Measurements from ENCODE around the gene NAALADL2. TPM values are rescaled to one million over a fixed set of nuclear protein-coding genes. Genes with fewer than 3 reads are reported as not detected.

NAALADL2 gene
- total RNA-seq, 1 donor from 2014 or later, result 5.9 TPM

- no peak for DNase-seq (ENCODE audit: low spot score in 2 of 2)
- no peak overlapping the region for H3K4me3 ChIP-seq
- no peaks in the 10 kb centered on the region for H3K27me3 ChIP-seq
- H3K36me3 ChIP-seq, result no peaks in the 10 kb centered on the region
- H3K27ac ChIP-seq, result peak overlapping the region; percentile 31 to 53
- no peaks in the 10 kb centered on the region for H3K9me3 ChIP-seq
- TF ChIP-seq CTCF (IDR thresholded peaks at IDR 0.05), result no peak
- H3K4me1 ChIP-seq, result peaks cover 0 to 11% of the 10 kb centered on the region in 2 donors
- intact Hi-C loops (cut with DNase I), result no loop called here
These were observed 420.3 kb downstream of the NAALADL2 start for GRCh38 chr3:175279457-175279856.

- no peak overlapping the region for H3K4me3 ChIP-seq
- TF ChIP-seq CTCF (IDR thresholded peaks at IDR 0.05), result no peak
- intact Hi-C loops (cut with DNase I), result no loop called here
- no peaks in the 10 kb centered on the region for H3K36me3 ChIP-seq
- H3K4me1 ChIP-seq, result peaks cover 0 to 11% of the 10 kb centered on the region in 2 donors
- no peak for DNase-seq (ENCODE audit: low spot score in 2 of 2)
- H3K27ac ChIP-seq, result peak overlapping the region in 1 of 2 donors; percentile 10
- no peaks in the 10 kb centered on the region for H3K9me3 ChIP-seq
- no peaks in the 10 kb centered on the region for H3K27me3 ChIP-seq
These were observed 420.8 kb downstream of the NAALADL2 start for GRCh38 chr3:175279911-175280310.

GRCh38 chr3:175287361-175287963, 428.3 kb downstream of the NAALADL2 start:
- H3K4me1 ChIP-seq, result no peaks in the 10 kb centered on the region
- DNase-seq (ENCODE audit: low spot score in 2 of 2), result no peak

GRCh38 chr3:175288621-175289020, 429.5 kb downstream of the NAALADL2 start:
- no peaks in the 10 kb centered on the region for H3K27me3 ChIP-seq
- H3K9me3 ChIP-seq, result no peaks in the 10 kb centered on the region
- no peak for TF ChIP-seq CTCF (IDR thresholded peaks at IDR 0.05)
- H3K27ac ChIP-seq, result no peak overlapping the region
- no peak overlapping the region for H3K4me3 ChIP-seq
- H3K4me1 ChIP-seq, result no peaks in the 10 kb centered on the region
- H3K36me3 ChIP-seq, result no peaks in the 10 kb centered on the region
- DNase-seq (ENCODE audit: low spot score in 2 of 2), result no peak
- intact Hi-C loops (cut with DNase I), result no loop called here

More at GRCh38 chr3:175287361-175287963, 428.3 kb downstream of the NAALADL2 start:
- intact Hi-C loops (cut with DNase I), result no loop called here
- no peak for TF ChIP-seq CTCF (IDR thresholded peaks at IDR 0.05)
- Histone ChIP-seq H3K27me3 (no peaks in the 10 kb centered on the region), H3K9me3 (no peaks in the 10 kb centered on the region), H3K4me3 (no peak overlapping the region), H3K36me3 (no peaks in the 10 kb centered on the region), H3K27ac (no peak overlapping the region)

GRCh38 chr3:175294793-175295192, 435.7 kb downstream of the NAALADL2 start:
- no peak for DNase-seq (ENCODE audit: low spot score in 2 of 2)
- Histone ChIP-seq H3K27ac (no peak overlapping the region), H3K4me1 (no peaks in the 10 kb centered on the region), H3K36me3 (no peaks in the 10 kb centered on the region), H3K4me3 (no peak overlapping the region), H3K9me3 (no peaks in the 10 kb centered on the region), H3K27me3 (no peaks in the 10 kb centered on the region)
- intact Hi-C loops (cut with DNase I), result no loop called here
- TF ChIP-seq CTCF (IDR thresholded peaks at IDR 0.05), result no peak
